HG02938 (cell line): ENCODE data around the gene ACMSD.
"Not testable (repeated sequence)": the region's sequence is repeated elsewhere in the genome, so short reads cannot be mapped to it uniquely, and the experiment has no call there.

Experiments used
- ATAC-seq: cut with Tn5 transposase; IDR thresholded peaks from one replicate; pipeline ENCODE4 v1.9.1; 2021; ENCODE audit warnings: mild to moderate bottlenecking, moderate library complexity; ENCODE audit not compliant: unreplicated experiment

The ACMSD gene

GRCh38 chr2:134905168-134905567 is 66.8 kb downstream of the ACMSD start:
- no peak for ATAC-seq

DNA sequence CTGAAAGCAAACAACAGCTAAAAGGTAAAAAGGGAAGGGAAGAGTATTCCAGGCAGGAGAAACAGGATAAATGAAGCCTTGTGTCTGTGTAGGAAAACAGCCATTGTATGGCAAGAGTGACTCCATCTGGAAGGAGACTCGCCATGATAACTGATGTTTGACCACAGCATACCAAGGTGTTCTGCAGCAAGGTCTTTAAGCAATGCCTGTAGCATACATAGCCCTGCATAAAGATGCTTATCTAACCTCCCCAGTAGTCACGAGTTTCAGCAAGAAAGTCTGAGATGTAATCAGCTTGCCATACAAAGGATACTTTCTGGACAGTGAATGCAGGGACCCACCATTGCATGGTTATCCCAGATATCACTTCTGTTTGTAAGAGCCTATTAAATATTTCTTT is 68.3 kb downstream of the ACMSD start:
- no peak for ATAC-seq

- not testable (repeated sequence) for ATAC-seq
These were observed 69.2 kb downstream of the ACMSD start for GRCh38 chr2:134907441-134908116.

DNA sequence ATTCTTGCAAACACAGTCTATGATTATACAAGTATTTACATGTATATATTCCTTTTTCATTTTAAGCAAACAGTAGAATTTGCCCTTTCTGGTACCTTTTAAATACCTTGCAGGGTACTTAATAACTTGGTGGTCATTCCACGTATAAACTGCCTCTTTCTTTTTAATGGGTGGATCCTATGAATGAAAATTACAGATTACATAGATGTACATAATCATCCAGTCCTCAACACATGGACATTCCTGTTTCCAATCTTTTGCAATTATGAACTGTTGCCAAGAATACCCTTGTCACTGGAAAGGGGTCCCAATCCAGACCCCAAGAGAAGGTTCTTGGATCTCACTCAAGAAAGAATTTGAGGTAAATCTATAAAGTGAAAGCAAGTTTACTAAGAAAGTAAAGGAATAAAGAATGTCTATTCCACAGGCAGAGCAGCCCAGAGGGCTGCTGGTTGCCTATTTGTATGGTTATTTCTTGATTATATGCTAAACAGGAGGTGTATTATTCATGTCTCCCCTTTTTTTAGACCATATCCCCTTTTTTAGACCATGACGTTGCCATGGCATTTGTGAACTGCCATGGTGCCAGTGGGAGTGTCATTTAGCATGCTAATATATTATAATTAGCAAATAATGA is 72.5 kb downstream of the ACMSD start:
- no peak for ATAC-seq

DNA sequence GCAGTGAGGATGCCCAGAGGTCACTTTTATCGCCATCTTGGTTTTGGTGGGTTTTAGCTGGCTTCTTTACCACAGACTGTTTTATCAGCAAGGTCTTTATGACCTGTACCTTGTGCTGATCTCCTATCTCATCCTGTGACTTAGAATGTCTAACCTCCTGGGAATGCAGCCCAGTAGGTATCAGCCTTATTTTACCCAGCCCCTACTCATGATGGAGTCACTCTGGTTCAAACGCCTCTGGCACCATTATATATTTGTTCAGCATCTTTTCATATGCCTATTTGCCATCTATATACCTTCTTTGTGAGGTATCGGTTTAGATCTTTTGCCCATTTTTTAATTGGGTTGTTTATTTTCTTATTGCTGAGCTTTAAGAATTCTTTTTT is 73.0 kb downstream of the ACMSD start:
- no peak for ATAC-seq

DNA sequence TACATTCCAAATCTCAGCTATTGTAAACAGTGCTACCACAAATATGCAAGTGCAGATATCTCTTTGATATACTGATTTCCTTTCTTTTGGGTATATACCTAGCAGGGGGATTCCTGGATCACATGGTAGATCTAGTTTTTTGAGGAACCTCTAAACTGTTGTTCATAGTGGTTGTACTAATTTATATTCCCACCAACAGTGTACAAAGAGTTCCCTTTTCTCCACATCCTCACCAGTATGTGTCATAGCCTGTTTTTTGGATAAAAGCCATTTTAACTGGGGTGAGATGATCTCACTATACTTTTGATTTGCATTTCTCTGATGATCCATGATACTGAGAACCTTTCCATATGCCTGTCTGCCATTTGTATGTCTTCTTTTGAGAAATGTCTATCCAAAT is 73.9 kb downstream of the ACMSD start:
- no peak for ATAC-seq

DNA sequence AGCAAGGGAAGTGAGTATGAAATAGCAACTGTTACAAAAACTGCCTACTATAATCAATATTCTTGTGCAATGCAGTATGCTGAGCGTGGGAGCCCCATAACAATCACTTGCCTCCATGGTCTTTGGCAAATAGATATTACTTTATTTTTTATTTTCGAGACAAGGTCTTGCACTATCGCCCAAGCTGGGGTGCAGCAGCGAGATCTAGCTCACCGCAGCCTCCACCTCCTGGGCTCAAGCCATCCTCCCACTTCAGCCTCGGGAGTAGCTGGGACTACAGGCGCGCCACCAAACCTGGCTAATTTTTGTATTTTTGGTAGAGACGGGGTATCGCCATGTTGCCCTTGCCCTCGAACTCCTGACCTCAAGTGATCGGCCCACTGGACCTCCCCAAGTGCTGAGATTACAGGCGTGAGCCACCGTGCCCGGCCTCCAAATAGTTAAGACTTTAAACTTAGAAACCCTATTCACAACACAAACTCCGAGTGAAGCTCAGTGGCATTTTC is 79.0 kb downstream of the ACMSD start:
- peak; percentile 2 for ATAC-seq

- peak; percentile 71 for ATAC-seq
These were observed 79.6 kb downstream of the ACMSD start for GRCh38 chr2:134917888-134918525.

- peak; percentile 76 for ATAC-seq
These were observed 80.3 kb downstream of the ACMSD start, which contains the start of gene CCNT2 for GRCh38 chr2:134918526-134919340. CCNT2 (plus strand) TSS chr2:134918822; CDS start chr2:134918855, 33 bp downstream.

- no peak for ATAC-seq
These were observed 81.2 kb downstream of the ACMSD start for GRCh38 chr2:134919341-134920210.

DNA sequence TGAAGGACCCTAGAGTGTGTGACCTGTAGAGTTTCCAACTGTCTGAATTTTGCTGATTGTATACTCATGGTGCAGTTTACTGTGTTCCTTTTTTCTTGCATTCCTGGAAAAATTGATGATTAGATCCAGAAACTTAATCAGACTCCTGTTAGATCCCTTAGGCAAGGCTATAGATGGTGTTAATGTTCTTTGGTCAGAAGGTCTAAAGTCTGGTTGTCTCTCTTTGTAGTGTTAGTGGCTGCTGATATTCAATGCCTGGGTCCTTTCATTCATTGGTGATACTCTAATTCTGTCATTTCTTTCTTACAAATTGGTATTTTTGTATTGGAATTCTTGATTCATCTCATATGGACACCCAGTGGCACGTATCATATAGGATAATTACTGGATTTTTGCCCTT is 86.5 kb downstream of the ACMSD start:
- no peak for ATAC-seq

DNA sequence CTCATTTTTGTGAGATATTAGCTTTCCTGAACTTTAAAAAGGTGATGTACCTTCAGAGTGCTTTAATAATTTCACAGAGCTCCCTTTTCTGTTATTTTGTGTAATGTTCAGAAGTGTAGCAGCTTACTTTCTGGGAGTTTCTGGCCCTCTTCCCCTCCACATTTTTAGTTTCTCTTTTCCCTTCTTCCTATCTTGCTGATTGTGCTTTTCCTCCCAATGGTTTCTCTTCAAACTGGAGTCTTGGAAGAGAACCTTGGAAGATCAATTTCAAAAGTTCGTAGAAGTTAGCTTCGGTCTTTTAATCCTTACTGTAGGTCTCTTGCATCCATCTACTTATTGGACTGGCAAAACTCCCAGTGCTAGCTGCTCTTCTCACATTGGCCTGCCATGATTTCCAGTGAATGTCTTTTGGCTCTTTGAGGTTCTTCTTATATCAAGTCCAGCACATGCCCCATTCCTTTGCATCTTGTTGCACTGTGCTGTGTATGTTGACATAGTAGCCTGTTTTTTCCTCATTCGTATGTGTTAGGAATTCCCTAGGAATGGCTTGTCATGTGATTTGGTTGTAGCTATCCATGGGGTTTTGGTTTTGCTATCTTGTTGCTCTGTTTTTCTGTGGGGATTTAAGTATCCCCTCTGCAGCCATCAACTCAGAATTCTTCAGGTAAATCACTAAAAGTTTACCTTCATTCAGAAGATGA is 88.0 kb downstream of the ACMSD start:
- no peak for ATAC-seq

DNA sequence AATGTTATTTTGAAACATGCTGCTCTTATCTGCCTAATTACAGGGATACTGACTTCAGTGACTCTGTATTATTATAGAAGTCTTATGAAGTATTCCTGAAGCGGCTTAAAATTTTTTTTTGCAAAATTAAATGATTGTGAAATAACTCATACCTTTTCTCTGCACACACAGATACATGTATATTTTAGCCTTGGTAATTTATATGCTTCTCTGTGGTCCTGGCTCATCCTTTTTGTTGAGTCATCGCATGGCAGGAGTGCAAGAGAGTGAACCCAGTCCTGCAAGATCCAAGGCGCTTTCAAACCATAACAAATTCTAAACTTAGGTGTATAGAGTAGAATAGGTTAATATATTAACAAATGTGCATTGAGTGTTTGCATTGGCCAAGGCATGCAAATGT is 88.8 kb downstream of the ACMSD start:
- ATAC-seq = no peak

DNA sequence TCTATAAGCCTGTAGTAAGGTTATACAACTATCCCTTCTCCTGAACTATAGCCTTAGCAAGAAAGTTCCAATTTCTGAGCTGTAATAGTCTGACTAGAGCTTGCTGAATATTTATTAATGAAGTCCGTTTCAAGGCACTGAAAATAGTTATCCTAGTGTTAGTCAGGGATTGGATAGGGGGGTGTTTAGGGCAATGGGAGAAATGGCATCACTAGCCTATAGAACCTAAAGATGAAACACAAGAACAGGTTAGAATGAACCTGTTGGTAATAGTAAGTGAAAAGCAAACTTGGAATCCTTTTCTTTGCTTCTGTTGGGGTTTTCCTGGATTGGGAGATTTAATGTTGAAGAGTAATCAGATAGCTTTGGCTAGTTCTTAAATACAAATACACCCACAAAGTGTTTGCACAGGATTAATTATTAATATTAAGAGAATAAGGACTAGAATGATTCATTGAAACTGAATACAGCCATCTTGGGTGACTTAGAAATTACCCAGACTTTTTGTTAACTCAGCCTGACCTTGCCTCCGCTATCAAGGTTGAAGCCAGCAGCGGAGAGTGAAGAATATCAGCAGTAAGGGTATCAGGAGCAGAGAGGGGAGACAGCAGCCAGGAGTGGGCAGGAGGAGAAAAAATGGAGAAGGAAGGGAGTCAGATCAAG is 94.6 kb downstream of the ACMSD start:
- ATAC-seq = no peak

DNA sequence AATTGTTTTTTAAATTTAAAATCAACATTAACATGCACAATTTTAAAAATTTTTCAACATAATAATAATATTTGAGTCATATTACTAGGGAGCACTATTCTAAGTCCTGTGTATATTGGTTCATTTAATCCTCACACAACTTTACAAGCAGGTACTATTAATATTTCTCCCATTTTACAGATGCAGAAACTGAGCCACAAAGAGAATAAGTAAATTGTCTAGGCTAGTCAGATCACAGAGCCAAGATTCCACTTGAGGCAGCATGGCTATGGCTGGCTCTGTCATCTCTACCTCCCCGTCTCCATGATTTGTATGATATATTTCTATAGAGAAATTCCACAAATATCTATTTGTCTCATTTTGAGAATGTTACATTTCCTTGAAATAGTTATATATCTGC is 95.3 kb downstream of the ACMSD start:
- no peak for ATAC-seq

- no peak for ATAC-seq
These were observed 95.7 kb downstream of the ACMSD start for GRCh38 chr2:134934150-134934549.

GRCh38 chr2:134934641-134935040 is 96.2 kb downstream of the ACMSD start:
- ATAC-seq = no peak

DNA sequence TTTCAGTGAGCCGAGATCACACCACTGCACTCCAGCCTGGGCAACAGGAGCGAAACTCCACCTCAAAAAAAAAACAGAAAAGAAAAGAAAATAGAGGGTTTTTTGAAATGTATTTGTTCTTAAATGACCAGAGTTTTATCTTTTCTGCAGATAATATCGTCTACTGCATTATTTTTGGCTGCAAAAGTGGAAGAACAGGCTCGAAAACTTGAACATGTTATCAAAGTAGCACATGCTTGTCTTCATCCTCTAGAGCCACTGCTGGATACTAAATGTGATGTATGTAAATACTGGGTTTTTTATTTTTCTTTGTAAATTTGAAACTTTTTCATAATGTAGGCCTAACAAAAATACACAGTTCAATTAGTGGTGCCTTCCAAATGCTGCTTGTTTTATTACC is 98.3 kb downstream of the ACMSD start:
- ATAC-seq = no peak

- ATAC-seq = peak; percentile 81
These were observed 105.1 kb downstream of the ACMSD start for GRCh38 chr2:134943540-134943939.
